Suprapubic skin (tissue), 4 donors: ENCODE results near the gene OOEP. TPM values are rescaled to one million over a fixed set of nuclear protein-coding genes. Genes with fewer than 3 reads are reported as not detected.

Experiments used
- DNase-seq, 2 donors: peaks; one replicate each; pipeline ENCODE4 v3.0.0-alpha.2; 2019; ENCODE audit warnings: low spot score in 2 of 2
- H3K27ac ChIP-seq: fragments of 200-600 bp; sonication (generic); one replicate; pipeline ENCODE4 v1.5.1; 2019
- H3K27me3 ChIP-seq: fragments of 200-600 bp; sonication (generic); one replicate; pipeline ENCODE4 v1.5.1; 2019
- H3K36me3 ChIP-seq: fragments of 200-600 bp; sonication (generic); one replicate; pipeline ENCODE4 v1.5.1; 2019
- H3K4me1 ChIP-seq: fragments of 200-600 bp; sonication (generic); one replicate; pipeline ENCODE4 v1.5.1; 2019
- H3K4me3 ChIP-seq: fragments of 200-600 bp; sonication (generic); one replicate; pipeline ENCODE4 v1.5.1; 2019; ENCODE audit warnings: mild to moderate bottlenecking
- H3K9me3 ChIP-seq: fragments of 200-600 bp; sonication (generic); one replicate; pipeline ENCODE4 v1.5.1; 2019
- EP300 ChIP-seq: sonication (generic); formaldehyde crosslinking; IDR thresholded peaks from one replicate; pipeline ENCODE4 v1.6.1; 2017; ENCODE audit warnings: antibody characterized with exemption
- POLR2A ChIP-seq, 2 donors: fragments of 450-650 bp; IDR thresholded peaks; one replicate each; pipeline ENCODE4 v1.6.1; 2017; ENCODE audit warnings: antibody characterized with exemption in 2 of 2, mild to moderate bottlenecking in 2 of 2, moderate library complexity in 2 of 2
- POLR2AphosphoS5 ChIP-seq, 3 donors: sonication (generic); formaldehyde crosslinking; IDR thresholded peaks; one replicate each; pipeline ENCODE4 v1.6.1; 2017; ENCODE audit warnings: antibody characterized with exemption in 3 of 3
- WGBS: methylation state at CpG from one replicate; pipeline ENCODE4 v1.1.5; 2018; 5-methylcytosine and 5-hydroxymethylcytosine counted together
- total RNA-seq, 4 donors: library from RNA; depleted of rRNA; stranded (reverse); fragments of >200 nt; gene quantifications; one replicate each; pipeline ENCODE4 v1.1.0, GENCODE V29; 2016
- TF ChIP-seq, protein P1 (sequence below), 2 donors: fragments of 200-600 bp in 1 of 2; fragments of 450-650 bp in 1 of 2; sonication (generic) in 1 of 2; IDR thresholded peaks; one replicate each; pipeline ENCODE4 v1.5.1; 2016 to 2019; ENCODE audit warnings: antibody characterized with exemption in 2 of 2, mild to moderate bottlenecking in 1 of 2, moderate library complexity in 1 of 2

OOEP gene
- total RNA-seq, 4 donors from 2014 or later: 0.87 TPM; not detected in 3

DNA sequence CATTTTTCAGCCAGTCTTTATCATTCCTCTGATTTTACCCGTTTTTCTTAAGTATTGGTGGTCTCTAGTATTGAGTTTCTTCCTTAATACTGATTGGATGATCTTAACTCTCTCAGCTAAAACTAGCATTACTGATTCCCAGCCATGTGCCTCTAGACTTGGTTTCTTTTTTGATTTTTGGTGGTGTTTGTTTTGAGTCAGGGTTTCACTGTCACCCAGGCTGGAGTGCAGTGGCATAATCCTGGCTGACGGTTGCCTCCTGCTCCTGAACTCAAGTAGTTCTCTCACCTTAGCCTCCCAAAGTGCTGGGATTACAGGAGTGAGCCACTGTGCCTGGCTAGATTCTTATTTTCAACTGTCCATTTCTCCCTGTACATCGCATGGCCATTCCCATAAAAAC, 40.5 kb downstream of the OOEP start:
- Histone ChIP-seq H3K4me1 (no peaks in the 10 kb centered on the region), H3K36me3 (no peaks in the 10 kb centered on the region), H3K27me3 (peaks cover 15% of the 10 kb centered on the region), H3K27ac (no peak overlapping the region), H3K9me3 (no peaks in the 10 kb centered on the region), H3K4me3 (no peak overlapping the region)
- 56% methylated on average over 3 of the region's 3 CpGs for WGBS
- TF ChIP-seq POLR2AphosphoS5 (IDR thresholded peaks at IDR 0.05) (no peak), POLR2A (IDR thresholded peaks at IDR 0.05) (no peak), EP300 (no peak)
- TF ChIP-seq, protein P1, sequence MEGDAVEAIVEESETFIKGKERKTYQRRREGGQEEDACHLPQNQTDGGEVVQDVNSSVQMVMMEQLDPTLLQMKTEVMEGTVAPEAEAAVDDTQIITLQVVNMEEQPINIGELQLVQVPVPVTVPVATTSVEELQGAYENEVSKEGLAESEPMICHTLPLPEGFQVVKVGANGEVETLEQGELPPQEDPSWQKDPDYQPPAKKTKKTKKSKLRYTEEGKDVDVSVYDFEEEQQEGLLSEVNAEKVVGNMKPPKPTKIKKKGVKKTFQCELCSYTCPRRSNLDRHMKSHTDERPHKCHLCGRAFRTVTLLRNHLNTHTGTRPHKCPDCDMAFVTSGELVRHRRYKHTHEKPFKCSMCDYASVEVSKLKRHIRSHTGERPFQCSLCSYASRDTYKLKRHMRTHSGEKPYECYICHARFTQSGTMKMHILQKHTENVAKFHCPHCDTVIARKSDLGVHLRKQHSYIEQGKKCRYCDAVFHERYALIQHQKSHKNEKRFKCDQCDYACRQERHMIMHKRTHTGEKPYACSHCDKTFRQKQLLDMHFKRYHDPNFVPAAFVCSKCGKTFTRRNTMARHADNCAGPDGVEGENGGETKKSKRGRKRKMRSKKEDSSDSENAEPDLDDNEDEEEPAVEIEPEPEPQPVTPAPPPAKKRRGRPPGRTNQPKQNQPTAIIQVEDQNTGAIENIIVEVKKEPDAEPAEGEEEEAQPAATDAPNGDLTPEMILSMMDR (IDR thresholded peaks at IDR 0.05): no peak
- DNase-seq: no peak

DNA sequence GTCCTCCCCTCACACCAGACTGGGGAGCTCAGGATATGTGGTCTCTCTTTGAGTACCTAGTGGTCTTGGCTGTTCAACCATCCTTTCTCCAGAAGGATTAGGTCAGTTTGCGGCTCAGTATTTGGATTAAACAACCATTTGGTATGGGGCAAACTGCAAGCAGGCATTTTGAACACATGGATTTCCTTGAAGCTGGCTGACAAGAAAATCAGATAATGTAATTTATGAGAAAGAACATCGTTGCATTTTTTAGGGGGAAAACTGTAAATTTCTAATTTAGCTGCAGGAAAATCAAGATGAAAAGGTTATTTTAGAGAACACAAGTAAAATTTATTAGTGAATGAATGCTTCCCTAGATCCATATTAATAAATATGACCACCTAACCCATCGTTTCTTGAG, 40.9 kb downstream of the OOEP start:
- H3K27me3 ChIP-seq: peaks cover 15% of the 10 kb centered on the region
- 34% methylated on average over 3 of the region's 3 CpGs for WGBS
- no peak overlapping the region for H3K27ac ChIP-seq
- H3K4me3 ChIP-seq: no peak overlapping the region
- no peaks in the 10 kb centered on the region for H3K9me3 ChIP-seq
- H3K4me1 ChIP-seq: no peaks in the 10 kb centered on the region
- no peak for DNase-seq
- H3K36me3 ChIP-seq: no peaks in the 10 kb centered on the region
- TF ChIP-seq EP300: no peak
- TF ChIP-seq, protein P1 (IDR thresholded peaks at IDR 0.05): no peak
- TF ChIP-seq POLR2AphosphoS5 (IDR thresholded peaks at IDR 0.05): no peak
- TF ChIP-seq POLR2A (IDR thresholded peaks at IDR 0.05): no peak

- Histone ChIP-seq H3K27me3 (peaks cover 8% of the 10 kb centered on the region), H3K36me3 (no peaks in the 10 kb centered on the region), H3K27ac (no peak overlapping the region), H3K4me1 (no peaks in the 10 kb centered on the region), H3K9me3 (no peaks in the 10 kb centered on the region), H3K4me3 (no peak overlapping the region)
- no peak for TF ChIP-seq POLR2A (IDR thresholded peaks at IDR 0.05)
- no peak for DNase-seq
- 92% methylated on average over 3 of the region's 3 CpGs for WGBS
These were observed 44.0 kb downstream of the OOEP start for GRCh38 chr6:73325656-73326055.

- no peaks in the 10 kb centered on the region for H3K4me1 ChIP-seq
- H3K27ac ChIP-seq: no peak overlapping the region
- H3K36me3 ChIP-seq: no peaks in the 10 kb centered on the region
- WGBS: 86% methylated on average over 2 of the region's 2 CpGs
- H3K27me3 ChIP-seq: peaks cover 3% of the 10 kb centered on the region
- H3K4me3 ChIP-seq: no peak overlapping the region
- TF ChIP-seq POLR2AphosphoS5 (IDR thresholded peaks at IDR 0.05): no peak
- TF ChIP-seq, protein P1 (IDR thresholded peaks at IDR 0.05): no peak
- no peak for TF ChIP-seq EP300
- TF ChIP-seq POLR2A (IDR thresholded peaks at IDR 0.05): no peak
- no peak for DNase-seq
- H3K9me3 ChIP-seq: peaks cover 5% of the 10 kb centered on the region
These were observed 46.4 kb downstream of the OOEP start for GRCh38 chr6:73323323-73323722.

Other genes starting within 250 kb of the OOEP start
- gene KHDC1L, start 144.4 kb downstream of the OOEP start, total RNA-seq: not detected
- not detected for gene KHDC1, start 106.7 kb downstream of the OOEP start, total RNA-seq
- gene DPPA5, start 15.6 kb downstream of the OOEP start, total RNA-seq: not detected
- gene KHDC3L, start 7.2 kb downstream of the OOEP start, total RNA-seq: not detected
- gene DDX43, start 24.9 kb upstream of the OOEP start, total RNA-seq: 1 to 10 TPM in 1 of 4 donors, under 1 TPM in 3; 0.34 to 3.1 (median 0.60) TPM
- gene CGAS, start 82.4 kb upstream of the OOEP start, total RNA-seq: 1 to 10 TPM in 3 of 4 donors, under 1 TPM in 1; 0.79 to 4.3 (median 1.6) TPM
- 10 to 100 TPM; 12.9 to 34.3 (median 23.9) TPM for gene MTO1, start 91.8 kb upstream of the OOEP start, total RNA-seq
- over 10,000 TPM in 3 of 4 donors, 1,000 to 10,000 TPM in 1; 8,061 to 12,310 (median 11,939) TPM for gene EEF1A1, start 151.1 kb upstream of the OOEP start, total RNA-seq